ENCODE measurements around the gene SLC12A7. TPM values are rescaled to one million over a fixed set of nuclear protein-coding genes. Genes with fewer than 3 reads are reported as not detected.

Gene SLC12A7
- total RNA-seq, 1 donor from 2014 or later: 11.5 TPM

- H3K9me3 Mint-ChIP-seq (ENCODE audit: unreplicated experiment): no peaks in the 10 kb centered on the region
Measured at GRCh38 chr5:1153428-1153827, 41.6 kb upstream of the SLC12A7 start.

GRCh38 chr5:1152771-1153282, 41.0 kb upstream of the SLC12A7 start:
- peaks cover 4% of the 10 kb centered on the region for H3K4me1 Mint-ChIP-seq (ENCODE audit: unreplicated experiment)
- no peak for TF ChIP-seq CTCF (IDR thresholded peaks at IDR 0.05)
- no peak for DNase-seq (ENCODE audit: extremely low spot score, unreplicated experiment)
- no peak overlapping the region for H3K4me3 Mint-ChIP-seq (ENCODE audit: unreplicated experiment)
- no peak overlapping the region for H3K27ac Mint-ChIP-seq (ENCODE audit: unreplicated experiment)
- peaks cover 35% of the 10 kb centered on the region for H3K27me3 Mint-ChIP-seq (ENCODE audit: unreplicated experiment)
- no peaks in the 10 kb centered on the region for H3K36me3 Mint-ChIP-seq (ENCODE audit: unreplicated experiment)
- H3K9me3 Mint-ChIP-seq (ENCODE audit: unreplicated experiment): no peaks in the 10 kb centered on the region

More at GRCh38 chr5:1153428-1153827, 41.6 kb upstream of the SLC12A7 start:
- Mint-ChIP-seq H3K27me3 (ENCODE audit: unreplicated experiment) (peaks cover 39% of the 10 kb centered on the region), H3K4me3 (ENCODE audit: unreplicated experiment) (no peak overlapping the region), H3K4me1 (ENCODE audit: unreplicated experiment) (peaks cover 4% of the 10 kb centered on the region), H3K27ac (ENCODE audit: unreplicated experiment) (no peak overlapping the region), H3K36me3 (ENCODE audit: unreplicated experiment) (no peaks in the 10 kb centered on the region)
- DNase-seq (ENCODE audit: extremely low spot score, unreplicated experiment): no peak
- no peak for TF ChIP-seq CTCF (IDR thresholded peaks at IDR 0.05)

GRCh38 chr5:1152156-1152555, 40.3 kb upstream of the SLC12A7 start:
- no peak overlapping the region for H3K27ac Mint-ChIP-seq (ENCODE audit: unreplicated experiment)
- TF ChIP-seq CTCF (IDR thresholded peaks at IDR 0.05): no peak
- no peak for DNase-seq (ENCODE audit: extremely low spot score, unreplicated experiment)
- no peaks in the 10 kb centered on the region for H3K36me3 Mint-ChIP-seq (ENCODE audit: unreplicated experiment)
- no peaks in the 10 kb centered on the region for H3K9me3 Mint-ChIP-seq (ENCODE audit: unreplicated experiment)
- H3K4me3 Mint-ChIP-seq (ENCODE audit: unreplicated experiment): no peak overlapping the region
- H3K4me1 Mint-ChIP-seq (ENCODE audit: unreplicated experiment): peaks cover 4% of the 10 kb centered on the region
- peaks cover 32% of the 10 kb centered on the region for H3K27me3 Mint-ChIP-seq (ENCODE audit: unreplicated experiment)

GRCh38 chr5:1151316-1151715, 39.5 kb upstream of the SLC12A7 start:
- peaks cover 35% of the 10 kb centered on the region for H3K27me3 Mint-ChIP-seq (ENCODE audit: unreplicated experiment)
- H3K4me1 Mint-ChIP-seq (ENCODE audit: unreplicated experiment): peaks cover 4% of the 10 kb centered on the region
- no peak for TF ChIP-seq CTCF (IDR thresholded peaks at IDR 0.05)
- H3K4me3 Mint-ChIP-seq (ENCODE audit: unreplicated experiment): no peak overlapping the region
- H3K9me3 Mint-ChIP-seq (ENCODE audit: unreplicated experiment): no peaks in the 10 kb centered on the region
- H3K36me3 Mint-ChIP-seq (ENCODE audit: unreplicated experiment): no peaks in the 10 kb centered on the region
- no peak for DNase-seq (ENCODE audit: extremely low spot score, unreplicated experiment)
- no peak overlapping the region for H3K27ac Mint-ChIP-seq (ENCODE audit: unreplicated experiment)

- Mint-ChIP-seq H3K9me3 (ENCODE audit: unreplicated experiment) (no peaks in the 10 kb centered on the region), H3K27me3 (ENCODE audit: unreplicated experiment) (peaks cover 36% of the 10 kb centered on the region), H3K27ac (ENCODE audit: unreplicated experiment) (no peak overlapping the region), H3K36me3 (ENCODE audit: unreplicated experiment) (no peaks in the 10 kb centered on the region), H3K4me3 (ENCODE audit: unreplicated experiment) (no peak overlapping the region), H3K4me1 (ENCODE audit: unreplicated experiment) (peaks cover 4% of the 10 kb centered on the region)
- DNase-seq (ENCODE audit: extremely low spot score, unreplicated experiment): no peak
- TF ChIP-seq CTCF (IDR thresholded peaks at IDR 0.05): no peak
Measured at GRCh38 chr5:1150866-1151265, 39.0 kb upstream of the SLC12A7 start.

All from osteocyte (in vitro differentiated cells).